ENCODE results near the gene GPM6B.

Gene GPM6B

GRCh38 chrX:13764281-13764680 is 52.6 kb downstream of the GPM6B start:
- no peak overlapping the region for H3K27ac ChIP-seq (ENCODE audit: low read depth, low read length)

GRCh38 chrX:13763489-13763888 is 53.4 kb downstream of the GPM6B start:
- no peak overlapping the region for H3K4me2 ChIP-seq (ENCODE audit: low read length)

More at GRCh38 chrX:13764281-13764680, 52.6 kb downstream of the GPM6B start:
- Histone ChIP-seq H4K20me1 (ENCODE audit: control insufficient read depth, insufficient read depth, low read depth, low read length) (no peaks in the 10 kb centered on the region), H3K4me3 (ENCODE audit: low read length) (no peak overlapping the region), H3K79me2 (ENCODE audit: control insufficient read depth, low read length) (no peaks in the 10 kb centered on the region), H3K4me2 (ENCODE audit: low read length) (no peak overlapping the region), H3K4me1 (ENCODE audit: control insufficient read depth, low read length) (peaks cover 8% of the 10 kb centered on the region), H3F3A (ENCODE audit: control insufficient read depth, insufficient read depth) (peaks cover 4% of the 10 kb centered on the region; the same call in 1 of the 2 replicates), H3K36me3 (ENCODE audit: control insufficient read depth, low read length) (peaks cover 90% of the 10 kb centered on the region), H3K9me3 (ENCODE audit: control insufficient read depth, insufficient read depth, low read length) (no peaks in the 10 kb centered on the region), H3K9me2 (replicated peaks; ENCODE audit: control insufficient read depth, low read length) (no peaks in the 10 kb centered on the region), H3K27me3 (ENCODE audit: control insufficient read depth, low read length) (no peaks in the 10 kb centered on the region)
- TF ChIP-seq CTCF (IDR thresholded peaks at IDR 0.05; ENCODE audit: low read depth, low read length, poor library complexity, severe bottlenecking), result no peak
- TF ChIP-seq EZH2phosphoT487 (IDR thresholded peaks at IDR 0.05; ENCODE audit: borderline replicate concordance, low read length), result no peak

GRCh38 chrX:13761606-13762414 is 55.1 kb downstream of the GPM6B start:
- TF ChIP-seq CTCF (IDR thresholded peaks at IDR 0.05; ENCODE audit: low read depth, low read length, poor library complexity, severe bottlenecking) (no peak), EZH2phosphoT487 (IDR thresholded peaks at IDR 0.05; ENCODE audit: borderline replicate concordance, low read length) (no peak)
- Histone ChIP-seq H3K79me2 (ENCODE audit: control insufficient read depth, low read length) (no peaks in the 10 kb centered on the region), H3K4me1 (ENCODE audit: control insufficient read depth, low read length) (peaks cover 31% of the 10 kb centered on the region), H3K4me2 (ENCODE audit: low read length) (no peak overlapping the region), H3K9me2 (replicated peaks; ENCODE audit: control insufficient read depth, low read length) (no peaks in the 10 kb centered on the region), H3K9me3 (ENCODE audit: control insufficient read depth, insufficient read depth, low read length) (no peaks in the 10 kb centered on the region), H3K4me3 (ENCODE audit: low read length) (no peak overlapping the region), H3K27ac (ENCODE audit: low read depth, low read length) (no peak overlapping the region), H4K20me1 (ENCODE audit: control insufficient read depth, insufficient read depth, low read depth, low read length) (no peaks in the 10 kb centered on the region), H3F3A (ENCODE audit: control insufficient read depth, insufficient read depth) (peaks cover 20% of the 10 kb centered on the region), H3K36me3 (ENCODE audit: control insufficient read depth, low read length) (peaks cover 90% of the 10 kb centered on the region), H3K27me3 (ENCODE audit: control insufficient read depth, low read length) (no peaks in the 10 kb centered on the region)

More at GRCh38 chrX:13763489-13763888, 53.4 kb downstream of the GPM6B start:
- H3K4me1 ChIP-seq (ENCODE audit: control insufficient read depth, low read length), result peaks cover 16% of the 10 kb centered on the region
- H4K20me1 ChIP-seq (ENCODE audit: control insufficient read depth, insufficient read depth, low read depth, low read length), result no peaks in the 10 kb centered on the region
- H3K9me3 ChIP-seq (ENCODE audit: control insufficient read depth, insufficient read depth, low read length), result no peaks in the 10 kb centered on the region
- no peaks in the 10 kb centered on the region for H3K9me2 ChIP-seq (replicated peaks; ENCODE audit: control insufficient read depth, low read length)
- H3F3A ChIP-seq (ENCODE audit: control insufficient read depth, insufficient read depth), result peaks cover 10% of the 10 kb centered on the region; the same call in 1 of the 2 replicates
- H3K27me3 ChIP-seq (ENCODE audit: control insufficient read depth, low read length), result no peaks in the 10 kb centered on the region
- TF ChIP-seq CTCF (IDR thresholded peaks at IDR 0.05; ENCODE audit: low read depth, low read length, poor library complexity, severe bottlenecking), result no peak
- no peak for TF ChIP-seq EZH2phosphoT487 (IDR thresholded peaks at IDR 0.05; ENCODE audit: borderline replicate concordance, low read length)
- H3K4me3 ChIP-seq (ENCODE audit: low read length), result no peak overlapping the region
- no peaks in the 10 kb centered on the region for H3K79me2 ChIP-seq (ENCODE audit: control insufficient read depth, low read length)
- no peak overlapping the region for H3K27ac ChIP-seq (ENCODE audit: low read depth, low read length)
- H3K36me3 ChIP-seq (ENCODE audit: control insufficient read depth, low read length), result peaks cover 87% of the 10 kb centered on the region
